H4 (cell line): ENCODE data around the gene CDKN2A. TPM values are rescaled to one million over a fixed set of nuclear protein-coding genes. Genes with fewer than 3 reads are reported as not detected.

Experiments
- DNase-seq: peaks from one replicate; pipeline ENCODE4 v3.0.0-alpha.2; 2015; ENCODE audit warnings: low spot score
- total RNA-seq: library from RNA; depleted of rRNA; stranded (reverse); fragments of >200 nt; shearing (Covaris generic); gene quantifications from 2 replicates; pipeline ENCODE4 v1.2.3, GENCODE V29; 2014; rRNA removed

The CDKN2A gene
- total RNA-seq, result 0.39 and 0.68 TPM in 2 replicates

- no peak for DNase-seq
Observed at GRCh38 chr9:21993893-21994555, at the start of gene CDKN2A. Gene CDKN2A (minus strand): TSS chr9:21994392.

GRCh38 chr9:22043928-22044327 lies 49.7 kb upstream of the CDKN2A start:
- no peak for DNase-seq

DNA sequence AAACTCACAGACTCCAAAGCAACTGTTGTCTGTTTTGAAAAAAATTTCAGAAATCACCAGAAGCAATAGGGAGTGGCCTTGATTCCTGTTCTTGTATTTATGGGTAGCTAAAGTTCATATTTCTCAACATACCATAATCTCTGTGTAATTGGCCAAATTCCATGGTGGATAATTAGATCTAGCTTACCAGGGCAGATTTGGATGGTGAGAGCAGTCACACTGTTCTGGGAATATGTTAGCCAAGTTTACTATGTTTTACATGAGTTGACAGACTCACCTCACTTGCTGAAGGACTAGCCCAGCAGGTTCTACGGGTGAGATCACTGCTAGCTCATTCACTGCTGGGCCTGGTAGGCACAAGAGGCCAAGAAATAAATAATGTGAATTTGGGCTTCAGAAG lies 47.6 kb upstream of the CDKN2A start:
- no peak for DNase-seq

GRCh38 chr9:22041344-22041743 lies 47.2 kb upstream of the CDKN2A start:
- no peak for DNase-seq

DNA sequence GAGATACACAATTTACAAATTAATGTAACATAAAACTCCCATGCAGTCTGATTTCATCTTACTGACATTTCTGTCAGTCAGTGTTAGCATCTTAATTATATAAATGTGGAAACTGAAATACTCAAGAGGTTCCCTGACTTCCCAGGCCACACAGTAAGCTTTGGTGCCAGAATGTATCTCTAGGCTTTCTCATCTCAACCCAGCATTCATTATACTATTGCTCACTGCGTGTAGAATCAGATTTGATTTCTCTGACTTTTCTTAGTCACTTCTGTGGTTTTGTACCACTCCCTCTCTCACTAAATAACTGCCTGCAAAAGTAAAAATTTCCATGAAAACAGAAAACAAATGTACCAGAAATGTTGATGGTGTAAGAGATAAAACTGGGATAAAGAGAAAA lies 46.6 kb upstream of the CDKN2A start:
- no peak for DNase-seq

GRCh38 chr9:22039258-22039657 lies 45.1 kb upstream of the CDKN2A start:
- no peak for DNase-seq

DNA sequence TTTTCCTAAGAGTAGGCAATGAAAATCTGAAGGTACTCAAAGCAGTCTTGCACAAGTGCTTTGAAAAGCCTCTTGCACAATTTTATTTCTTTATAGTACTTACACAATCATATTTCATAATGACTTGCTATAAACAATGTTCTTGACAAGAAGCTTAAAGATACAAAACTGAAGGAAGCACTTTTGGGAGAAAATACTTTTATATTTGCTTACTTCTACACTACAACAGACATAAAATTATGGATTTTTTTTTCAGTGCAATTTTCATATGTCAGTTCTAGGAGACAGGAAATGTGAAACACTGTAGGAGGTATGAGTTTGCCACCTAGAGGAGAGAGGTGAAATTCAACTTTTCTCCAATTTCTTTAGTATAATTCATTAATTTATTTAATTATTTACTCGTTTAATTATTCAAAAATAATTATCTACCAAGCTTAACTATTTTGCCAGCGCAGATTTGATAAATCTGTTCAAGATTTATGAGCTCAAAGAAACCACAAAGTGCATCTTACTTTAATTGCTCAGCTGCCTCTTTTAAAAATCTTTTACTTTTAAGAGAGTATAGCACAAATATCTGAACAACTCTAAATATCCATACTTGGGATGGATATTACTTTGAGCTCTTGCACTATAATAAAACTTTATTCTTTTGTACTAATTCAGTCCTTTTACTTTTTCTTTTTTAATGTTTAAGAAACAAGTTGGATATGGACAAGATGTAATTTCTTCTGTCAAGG lies 43.9 kb upstream of the CDKN2A start:
- DNase-seq, result no peak

DNA sequence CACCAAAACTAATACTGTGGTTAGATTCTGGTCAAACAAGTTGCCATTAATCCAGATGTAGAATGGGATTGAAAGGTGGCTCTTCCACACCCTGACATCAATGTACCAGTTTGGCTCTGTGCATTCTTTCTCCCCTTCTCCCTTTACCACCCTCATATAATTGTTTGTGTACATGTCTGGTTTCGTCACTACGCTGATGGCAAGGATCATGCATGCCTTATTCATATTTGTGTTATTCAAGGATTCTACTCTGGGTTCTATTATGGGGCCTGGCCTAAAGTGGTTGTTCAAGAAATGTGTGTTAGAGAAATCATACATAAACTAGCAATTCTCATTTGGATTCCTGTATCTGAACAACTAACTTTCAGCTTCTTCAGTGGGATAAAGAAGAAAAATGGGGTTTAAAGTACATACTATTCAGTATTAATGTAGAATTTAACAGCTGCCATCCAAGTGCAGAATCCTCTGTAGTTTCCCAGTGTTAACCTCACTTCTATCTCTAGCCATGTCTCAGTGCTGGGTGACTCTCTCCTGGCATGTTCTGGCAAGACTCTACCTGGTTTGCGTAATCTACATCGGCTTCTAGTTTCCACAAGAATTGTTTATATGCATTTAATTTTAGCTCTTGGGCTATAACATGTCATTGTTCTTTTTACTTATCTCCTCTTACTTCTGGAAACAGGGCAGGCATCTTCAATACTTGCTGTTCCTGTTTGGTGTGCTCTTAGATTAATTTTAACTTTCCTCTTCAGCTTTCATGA lies 42.9 kb upstream of the CDKN2A start:
- no peak for DNase-seq

DNA sequence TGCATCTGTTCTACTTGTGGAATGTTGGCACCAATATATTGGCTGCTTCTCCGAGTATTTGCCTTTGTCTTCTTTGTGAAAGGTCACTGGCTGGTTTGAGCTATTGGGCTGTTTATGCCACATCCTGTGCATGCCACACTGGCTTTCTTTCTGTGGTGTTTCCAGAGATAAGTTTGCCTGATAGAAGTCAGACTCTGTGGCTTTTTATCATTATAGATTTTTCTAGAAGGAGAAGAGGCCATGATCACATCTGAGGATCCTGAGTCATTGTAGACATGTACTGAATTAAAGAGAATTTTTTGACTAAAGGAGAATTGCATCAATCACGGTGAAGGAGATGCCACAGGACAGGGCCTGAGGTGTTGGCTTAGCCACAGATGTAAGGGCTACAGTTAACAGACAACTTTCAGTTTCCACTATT lies 41.4 kb upstream of the CDKN2A start:
- DNase-seq, result no peak

- DNase-seq, result no peak
Observed at GRCh38 chr9:22033012-22033630, 38.9 kb upstream of the CDKN2A start.

DNA sequence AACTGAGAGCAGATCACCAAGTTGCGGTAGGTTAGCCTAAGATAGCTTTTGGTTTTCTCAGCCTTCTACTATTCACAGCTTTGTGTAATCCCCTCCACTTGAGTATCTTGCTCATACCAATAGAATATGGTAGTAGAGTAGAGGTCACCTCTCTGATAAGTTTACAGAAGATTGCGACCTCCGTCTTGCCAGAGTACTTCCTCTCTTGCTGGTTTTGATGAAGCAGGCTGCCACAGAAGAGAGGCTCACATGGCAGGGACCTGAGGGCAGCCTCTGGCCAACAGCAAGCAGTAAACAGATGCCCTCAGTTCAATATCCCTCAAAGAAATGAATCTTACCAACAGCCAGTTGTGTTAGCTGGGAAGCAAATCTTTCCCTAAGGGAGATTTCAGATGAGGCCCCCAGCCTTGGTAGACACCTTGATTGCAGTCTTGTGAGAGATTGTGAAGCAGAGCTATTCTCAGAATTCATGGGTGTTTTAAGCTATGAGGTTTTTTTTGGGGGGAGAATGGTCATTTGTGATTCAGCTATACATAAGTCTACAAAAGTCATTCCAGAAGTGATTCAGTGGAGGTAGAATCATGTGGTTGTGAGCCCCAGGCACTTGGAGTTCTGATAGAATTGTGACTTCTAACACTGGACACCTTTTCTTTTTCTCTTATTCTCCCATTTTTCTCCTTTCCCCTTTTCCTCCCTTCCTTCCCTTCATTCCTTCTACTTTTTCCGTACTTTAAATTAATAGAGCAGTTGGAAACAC lies 37.6 kb upstream of the CDKN2A start:
- DNase-seq, result no peak

- no peak for DNase-seq
Observed at GRCh38 chr9:22030101-22030598, 36.0 kb upstream of the CDKN2A start.

DNA sequence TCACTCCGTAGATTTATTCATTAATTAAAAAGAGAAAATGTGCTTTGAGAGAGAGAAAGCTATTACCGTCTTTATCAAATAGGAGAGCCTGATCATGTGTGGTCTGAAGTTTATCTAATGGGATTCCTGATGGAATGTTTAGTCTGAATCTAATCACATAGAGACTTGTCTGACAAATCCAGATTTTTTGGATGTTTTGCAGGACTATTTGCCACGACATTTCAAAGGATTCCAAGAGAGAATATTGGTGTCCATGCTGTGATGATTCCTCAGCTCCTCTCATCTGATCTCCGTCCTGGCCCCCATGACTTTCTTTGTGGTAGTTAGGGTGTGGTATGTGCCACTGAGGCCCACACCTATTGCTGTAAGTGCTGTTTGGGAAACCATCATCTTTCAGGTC lies 35.0 kb upstream of the CDKN2A start:
- DNase-seq, result no peak

DNA sequence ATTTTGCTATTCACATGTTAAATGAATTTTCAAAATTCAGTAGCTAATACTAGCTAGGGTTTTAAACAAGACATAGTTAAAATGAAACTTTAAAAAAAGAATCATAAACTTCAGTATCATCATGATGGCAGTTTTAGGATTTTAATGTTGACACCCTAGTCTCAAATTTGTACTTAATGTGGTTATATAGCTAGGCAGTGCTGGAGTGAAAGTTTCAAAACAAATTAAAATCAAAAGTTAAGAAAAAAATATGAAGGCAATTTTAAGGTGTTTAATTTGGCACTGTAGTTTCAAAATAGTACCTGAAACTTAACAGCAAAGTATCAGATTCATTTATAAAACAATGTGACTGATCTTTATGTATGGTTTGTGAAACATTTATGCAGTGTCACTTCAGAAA lies 34.2 kb upstream of the CDKN2A start:
- no peak for DNase-seq

DNA sequence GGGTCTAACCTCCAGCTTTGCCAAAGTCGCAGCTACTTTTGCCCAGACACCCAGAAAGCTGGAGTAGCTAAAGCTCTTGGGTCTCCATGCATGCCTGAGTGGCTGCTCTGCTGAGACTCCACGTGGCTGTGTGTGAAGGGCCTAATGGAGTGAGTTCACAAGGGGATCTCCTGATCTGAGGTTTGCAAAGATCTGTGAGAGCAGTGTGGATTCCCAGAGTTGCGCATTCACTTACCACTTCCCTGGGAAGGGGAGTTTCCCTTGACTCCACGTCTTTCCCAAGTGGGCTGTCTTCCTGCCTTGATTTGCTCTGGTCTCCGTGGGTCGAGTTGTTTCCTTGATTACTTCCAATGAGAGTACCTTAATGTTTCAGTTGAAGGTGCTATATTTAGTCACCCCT lies 32.5 kb upstream of the CDKN2A start:
- DNase-seq, result no peak

GRCh38 chr9:22022396-22022795 lies 28.2 kb upstream of the CDKN2A start:
- no peak for DNase-seq

GRCh38 chr9:22010866-22011625 lies 16.9 kb upstream of the CDKN2A start:
- no peak for DNase-seq

- DNase-seq, result no peak
Observed at GRCh38 chr9:22009506-22009867, 15.3 kb upstream of the CDKN2A start.

GRCh38 chr9:22008717-22009505 lies 14.7 kb upstream of the CDKN2A start, which contains the start of gene CDKN2B:
Gene CDKN2B (minus strand): TSS chr9:22009305. CDS start chr9:22008953, 352 bp downstream.
- DNase-seq, result no peak

DNA sequence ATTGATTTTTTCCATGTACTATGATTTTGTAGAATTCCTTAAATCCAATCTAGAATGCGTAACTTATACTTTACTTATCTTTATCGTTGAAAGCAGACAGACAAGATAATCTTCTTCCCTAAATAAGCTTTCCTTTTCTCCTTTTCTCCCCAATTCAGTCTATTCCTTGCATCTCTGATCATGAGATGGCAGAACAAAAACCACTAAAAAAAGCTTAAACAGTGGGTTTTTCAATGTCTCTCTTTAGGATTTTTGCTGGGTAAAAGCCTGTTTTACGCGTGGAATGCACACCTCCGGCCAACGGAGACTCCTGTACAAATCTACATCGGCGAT lies 14.2 kb upstream of the CDKN2A start:
- DNase-seq, result no peak
